Measurements from ENCODE around the gene TMPRSS13.

Gene TMPRSS13

DNA sequence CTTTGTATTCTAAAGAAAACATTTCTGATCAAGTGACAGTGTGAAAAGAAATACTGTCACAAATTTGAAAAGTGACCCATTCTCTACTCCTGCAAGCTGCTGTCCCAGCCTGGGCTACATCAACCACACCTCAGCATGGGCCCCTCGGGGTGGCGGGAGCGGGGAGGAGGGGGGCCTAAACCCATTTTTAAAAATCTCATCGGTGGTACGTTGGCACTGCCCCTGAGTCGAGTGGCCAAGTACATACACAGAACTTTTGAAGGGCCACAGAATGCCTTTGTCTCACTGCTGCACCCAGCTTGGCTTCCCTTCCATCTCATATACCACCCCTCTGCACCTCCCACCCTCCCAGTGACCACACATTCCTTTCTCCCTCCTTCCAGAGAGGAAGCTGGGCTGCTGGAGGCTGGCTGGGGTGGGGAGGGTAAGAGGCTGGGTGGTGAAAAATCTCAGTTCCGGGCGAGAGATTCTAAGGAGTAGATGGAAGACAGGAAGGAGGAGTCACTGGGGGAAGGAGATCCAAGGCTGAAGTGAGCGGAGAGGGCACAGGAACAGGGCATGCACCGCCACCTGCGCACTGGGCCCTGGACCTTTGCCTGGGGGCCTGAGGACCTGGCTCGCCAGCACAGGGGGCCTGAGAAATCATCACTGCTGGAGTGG, 73.9 kb downstream of the TMPRSS13 start:
- no peak for TF ChIP-seq CSDC2 (CRISPR knock-in tag; IDR thresholded peaks at IDR 0.05)
- no peak for TF ChIP-seq ZC3H10 (CRISPR knock-in tag; IDR thresholded peaks at IDR 0.05)
- no peak for TF ChIP-seq OSR1 (CRISPR knock-in tag; IDR thresholded peaks at IDR 0.05)
- TF ChIP-seq, protein P1, sequence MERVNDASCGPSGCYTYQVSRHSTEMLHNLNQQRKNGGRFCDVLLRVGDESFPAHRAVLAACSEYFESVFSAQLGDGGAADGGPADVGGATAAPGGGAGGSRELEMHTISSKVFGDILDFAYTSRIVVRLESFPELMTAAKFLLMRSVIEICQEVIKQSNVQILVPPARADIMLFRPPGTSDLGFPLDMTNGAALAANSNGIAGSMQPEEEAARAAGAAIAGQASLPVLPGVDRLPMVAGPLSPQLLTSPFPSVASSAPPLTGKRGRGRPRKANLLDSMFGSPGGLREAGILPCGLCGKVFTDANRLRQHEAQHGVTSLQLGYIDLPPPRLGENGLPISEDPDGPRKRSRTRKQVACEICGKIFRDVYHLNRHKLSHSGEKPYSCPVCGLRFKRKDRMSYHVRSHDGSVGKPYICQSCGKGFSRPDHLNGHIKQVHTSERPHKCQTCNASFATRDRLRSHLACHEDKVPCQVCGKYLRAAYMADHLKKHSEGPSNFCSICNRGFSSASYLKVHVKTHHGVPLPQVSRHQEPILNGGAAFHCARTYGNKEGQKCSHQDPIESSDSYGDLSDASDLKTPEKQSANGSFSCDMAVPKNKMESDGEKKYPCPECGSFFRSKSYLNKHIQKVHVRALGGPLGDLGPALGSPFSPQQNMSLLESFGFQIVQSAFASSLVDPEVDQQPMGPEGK (CRISPR knock-in tag; IDR thresholded peaks at IDR 0.05; ENCODE audit: borderline replicate concordance): no peak
- TF ChIP-seq SNAI2 (CRISPR knock-in tag; IDR thresholded peaks at IDR 0.05): no peak
- TF ChIP-seq, protein P2, sequence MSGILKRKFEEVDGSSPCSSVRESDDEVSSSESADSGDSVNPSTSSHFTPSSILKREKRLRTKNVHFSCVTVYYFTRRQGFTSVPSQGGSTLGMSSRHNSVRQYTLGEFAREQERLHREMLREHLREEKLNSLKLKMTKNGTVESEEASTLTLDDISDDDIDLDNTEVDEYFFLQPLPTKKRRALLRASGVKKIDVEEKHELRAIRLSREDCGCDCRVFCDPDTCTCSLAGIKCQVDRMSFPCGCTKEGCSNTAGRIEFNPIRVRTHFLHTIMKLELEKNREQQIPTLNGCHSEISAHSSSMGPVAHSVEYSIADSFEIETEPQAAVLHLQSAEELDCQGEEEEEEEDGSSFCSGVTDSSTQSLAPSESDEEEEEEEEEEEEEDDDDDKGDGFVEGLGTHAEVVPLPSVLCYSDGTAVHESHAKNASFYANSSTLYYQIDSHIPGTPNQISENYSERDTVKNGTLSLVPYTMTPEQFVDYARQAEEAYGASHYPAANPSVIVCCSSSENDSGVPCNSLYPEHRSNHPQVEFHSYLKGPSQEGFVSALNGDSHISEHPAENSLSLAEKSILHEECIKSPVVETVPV (CRISPR knock-in tag; IDR thresholded peaks at IDR 0.05): no peak
- TF ChIP-seq RARB (CRISPR knock-in tag; IDR thresholded peaks at IDR 0.05): no peak
- no peak for TF ChIP-seq TCF4 (CRISPR knock-in tag; IDR thresholded peaks at IDR 0.05; ENCODE audit: borderline replicate concordance)
- no peak for TF ChIP-seq ZFP3 (CRISPR knock-in tag; IDR thresholded peaks at IDR 0.05)
- TF ChIP-seq ZFP30 (CRISPR knock-in tag; IDR thresholded peaks at IDR 0.05): no peak
- TF ChIP-seq, protein P3, sequence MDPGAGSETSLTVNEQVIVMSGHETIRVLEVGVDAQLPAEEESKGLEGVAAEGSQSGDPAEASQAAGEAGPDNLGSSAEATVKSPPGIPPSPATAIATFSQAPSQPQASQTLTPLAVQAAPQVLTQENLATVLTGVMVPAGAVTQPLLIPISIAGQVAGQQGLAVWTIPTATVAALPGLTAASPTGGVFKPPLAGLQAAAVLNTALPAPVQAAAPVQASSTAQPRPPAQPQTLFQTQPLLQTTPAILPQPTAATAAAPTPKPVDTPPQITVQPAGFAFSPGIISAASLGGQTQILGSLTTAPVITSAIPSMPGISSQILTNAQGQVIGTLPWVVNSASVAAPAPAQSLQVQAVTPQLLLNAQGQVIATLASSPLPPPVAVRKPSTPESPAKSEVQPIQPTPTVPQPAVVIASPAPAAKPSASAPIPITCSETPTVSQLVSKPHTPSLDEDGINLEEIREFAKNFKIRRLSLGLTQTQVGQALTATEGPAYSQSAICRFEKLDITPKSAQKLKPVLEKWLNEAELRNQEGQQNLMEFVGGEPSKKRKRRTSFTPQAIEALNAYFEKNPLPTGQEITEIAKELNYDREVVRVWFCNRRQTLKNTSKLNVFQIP (CRISPR knock-in tag; IDR thresholded peaks at IDR 0.05; ENCODE audit: borderline replicate concordance, low read depth): no peak
- TF ChIP-seq TOX (CRISPR knock-in tag; IDR thresholded peaks at IDR 0.05; ENCODE audit: borderline replicate concordance): no peak
- TF ChIP-seq, protein P4, sequence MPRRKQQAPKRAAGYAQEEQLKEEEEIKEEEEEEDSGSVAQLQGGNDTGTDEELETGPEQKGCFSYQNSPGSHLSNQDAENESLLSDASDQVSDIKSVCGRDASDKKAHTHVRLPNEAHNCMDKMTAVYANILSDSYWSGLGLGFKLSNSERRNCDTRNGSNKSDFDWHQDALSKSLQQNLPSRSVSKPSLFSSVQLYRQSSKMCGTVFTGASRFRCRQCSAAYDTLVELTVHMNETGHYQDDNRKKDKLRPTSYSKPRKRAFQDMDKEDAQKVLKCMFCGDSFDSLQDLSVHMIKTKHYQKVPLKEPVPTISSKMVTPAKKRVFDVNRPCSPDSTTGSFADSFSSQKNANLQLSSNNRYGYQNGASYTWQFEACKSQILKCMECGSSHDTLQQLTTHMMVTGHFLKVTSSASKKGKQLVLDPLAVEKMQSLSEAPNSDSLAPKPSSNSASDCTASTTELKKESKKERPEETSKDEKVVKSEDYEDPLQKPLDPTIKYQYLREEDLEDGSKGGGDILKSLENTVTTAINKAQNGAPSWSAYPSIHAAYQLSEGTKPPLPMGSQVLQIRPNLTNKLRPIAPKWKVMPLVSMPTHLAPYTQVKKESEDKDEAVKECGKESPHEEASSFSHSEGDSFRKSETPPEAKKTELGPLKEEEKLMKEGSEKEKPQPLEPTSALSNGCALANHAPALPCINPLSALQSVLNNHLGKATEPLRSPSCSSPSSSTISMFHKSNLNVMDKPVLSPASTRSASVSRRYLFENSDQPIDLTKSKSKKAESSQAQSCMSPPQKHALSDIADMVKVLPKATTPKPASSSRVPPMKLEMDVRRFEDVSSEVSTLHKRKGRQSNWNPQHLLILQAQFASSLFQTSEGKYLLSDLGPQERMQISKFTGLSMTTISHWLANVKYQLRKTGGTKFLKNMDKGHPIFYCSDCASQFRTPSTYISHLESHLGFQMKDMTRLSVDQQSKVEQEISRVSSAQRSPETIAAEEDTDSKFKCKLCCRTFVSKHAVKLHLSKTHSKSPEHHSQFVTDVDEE (CRISPR knock-in tag; IDR thresholded peaks at IDR 0.05): no peak
- no peak for TF ChIP-seq ARNTL (CRISPR knock-in tag; IDR thresholded peaks at IDR 0.05; ENCODE audit: borderline replicate concordance, low read depth)
- no peak for TF ChIP-seq GLIS3 (CRISPR knock-in tag; IDR thresholded peaks at IDR 0.05)
- no peak for TF ChIP-seq ZNF565 (CRISPR knock-in tag; conservative IDR thresholded peaks at IDR 0.05; ENCODE audit: low read depth)
- TF ChIP-seq PPARA (CRISPR knock-in tag; IDR thresholded peaks at IDR 0.05; ENCODE audit: borderline replicate concordance): no peak
- no peak for TF ChIP-seq BACH2 (CRISPR knock-in tag; IDR thresholded peaks at IDR 0.05; ENCODE audit: borderline replicate concordance)
- TF ChIP-seq, protein P5, sequence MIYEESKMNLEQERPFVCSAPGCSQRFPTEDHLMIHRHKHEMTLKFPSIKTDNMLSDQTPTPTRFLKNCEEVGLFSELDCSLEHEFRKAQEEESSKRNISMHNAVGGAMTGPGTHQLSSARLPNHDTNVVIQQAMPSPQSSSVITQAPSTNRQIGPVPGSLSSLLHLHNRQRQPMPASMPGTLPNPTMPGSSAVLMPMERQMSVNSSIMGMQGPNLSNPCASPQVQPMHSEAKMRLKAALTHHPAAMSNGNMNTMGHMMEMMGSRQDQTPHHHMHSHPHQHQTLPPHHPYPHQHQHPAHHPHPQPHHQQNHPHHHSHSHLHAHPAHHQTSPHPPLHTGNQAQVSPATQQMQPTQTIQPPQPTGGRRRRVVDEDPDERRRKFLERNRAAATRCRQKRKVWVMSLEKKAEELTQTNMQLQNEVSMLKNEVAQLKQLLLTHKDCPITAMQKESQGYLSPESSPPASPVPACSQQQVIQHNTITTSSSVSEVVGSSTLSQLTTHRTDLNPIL (CRISPR knock-in tag; IDR thresholded peaks at IDR 0.05; ENCODE audit: low read depth): no peak
- TF ChIP-seq ZNF70 (CRISPR knock-in tag; IDR thresholded peaks at IDR 0.05): no peak
- no peak for ATAC-seq

DNA sequence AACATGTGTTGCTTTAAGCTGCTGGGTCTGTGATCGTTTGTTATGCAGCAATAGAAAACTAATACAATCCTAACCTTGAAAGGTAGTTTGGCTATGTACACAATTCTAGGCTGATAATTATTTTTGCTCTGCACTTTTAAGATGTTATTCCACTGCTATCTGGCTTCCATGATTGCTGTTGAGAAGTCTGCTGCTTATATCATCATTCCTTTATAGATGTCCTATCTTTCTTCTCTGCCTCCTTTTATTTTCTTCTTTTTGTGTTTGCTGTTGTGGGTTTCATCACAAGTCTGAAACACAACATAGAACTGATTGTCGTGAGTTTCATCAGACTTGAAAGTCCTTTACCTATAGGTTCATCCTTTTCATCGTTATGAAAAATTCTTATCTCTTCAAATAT, 76.9 kb downstream of the TMPRSS13 start:
- ATAC-seq: no peak
- no peak for TF ChIP-seq ZFP30 (CRISPR knock-in tag; IDR thresholded peaks at IDR 0.05)
- TF ChIP-seq, protein P1 (CRISPR knock-in tag; IDR thresholded peaks at IDR 0.05; ENCODE audit: borderline replicate concordance): no peak
- no peak for TF ChIP-seq TOX (CRISPR knock-in tag; IDR thresholded peaks at IDR 0.05; ENCODE audit: borderline replicate concordance)
- TF ChIP-seq, protein P2 (CRISPR knock-in tag; IDR thresholded peaks at IDR 0.05): no peak
- TF ChIP-seq ESRRG (CRISPR knock-in tag; IDR thresholded peaks at IDR 0.05): no peak
- TF ChIP-seq ZNF565 (CRISPR knock-in tag; conservative IDR thresholded peaks at IDR 0.05; ENCODE audit: low read depth): no peak
- TF ChIP-seq ZC3H10 (CRISPR knock-in tag; IDR thresholded peaks at IDR 0.05): no peak
- TF ChIP-seq ARNTL (CRISPR knock-in tag; IDR thresholded peaks at IDR 0.05; ENCODE audit: borderline replicate concordance, low read depth): no peak
- TF ChIP-seq OSR1 (CRISPR knock-in tag; IDR thresholded peaks at IDR 0.05): no peak
- TF ChIP-seq RARB (CRISPR knock-in tag; IDR thresholded peaks at IDR 0.05): no peak
- no peak for TF ChIP-seq ISL1 (CRISPR knock-in tag; IDR thresholded peaks at IDR 0.05)

Data from SK-N-SH treated with all-trans-retinoic acid at 6 μM for 48 hours (cell line).